ENCODE data around the gene PUS1. TPM values are rescaled to one million over a fixed set of nuclear protein-coding genes. Genes with fewer than 3 reads are reported as not detected.
"Not testable (repeated sequence)": the region's sequence is repeated elsewhere in the genome, so short reads cannot be mapped to it uniquely, and the experiment has no call there.

The PUS1 gene
- total RNA-seq (10 to 100 TPM; 23.4 to 54.9 (median 49.2) TPM), polyA plus RNA-seq (10 to 100 TPM; 15.0 to 37.1 TPM), total RNA-seq (24.9 reads per million, percentile 55 among the genes with 10 or more reads in this experiment)

GRCh38 chr12:131928711-131929580 lies at the start of gene PUS1:
TSS of gene PUS1 (plus strand) at chr12:131929276. CDS start at chr12:131929723, 447 bp downstream.
- Mint-ChIP-seq H3K9me3 (no peaks in the 10 kb centered on the region), H3K27ac (peak within 1 kb of the TSS; percentile 79 to 97 (median 88)), H3K4me1 (peaks cover 13 to 28% (median 25%) of the 10 kb centered on the region in 7 donors), H3K4me3 (peak within 1 kb of the TSS; percentile 87 to 100 (median 92)), H3K36me3 (peaks cover 6 to 19% (median 15%) of the 10 kb centered on the region in 5 donors), H3K27me3 (no peaks in the 10 kb centered on the region)
- ATAC-seq (peak; percentile 95), DNase-seq (peak; percentile 84 to 95 (median 93))
- ChIA-PET POLR2A (interaction anchor here (0.8 to 1.9 kb wide), 5 partner anchors 8 to 32 kb away, joined by 3 to 9 read pairs (median 7); partner anchors contain the start of gene EP400), CTCF (interaction anchor here (0.6 to 1.1 kb wide), 2 partner anchors 93 to 257 kb away, joined by 4 to 6 read pairs; no protein-coding TSS in a partner anchor)
- peak within 1 kb of the TSS; percentile 75 for H3K4me3 ChIP-seq (ENCODE audit: low read length)
- H3K36me3 ChIP-seq (ENCODE audit: control insufficient read depth in 2 of 3, insufficient read depth in 3 of 3, low read length in 3 of 3), result peaks cover 6 to 32% (median 9%) of the 10 kb centered on the region in 3 experiments
- H3K4me1 ChIP-seq (ENCODE audit: control insufficient read depth in 2 of 2, insufficient read depth in 2 of 2, low read length in 2 of 2), result no peaks in the 10 kb centered on the region
- intact Hi-C loops (cut with micrococcal nuclease), result loop anchor here (1.0 to 5.0 kb wide), 6 partner anchors 20 to 1058 kb away; partner anchors contain the start of genes EP400 (in 2 of the 2) and ULK1 (in 1 of the 2)
- H3K9me3 ChIP-seq (ENCODE audit: control insufficient read depth in 2 of 3, low read length in 3 of 3), result no peaks in the 10 kb centered on the region
- H3K27me3 ChIP-seq (ENCODE audit: control insufficient read depth in 2 of 2, insufficient read depth in 2 of 2, low read length in 2 of 2), result no peaks in the 10 kb centered on the region
- H3K27ac ChIP-seq (ENCODE audit: low read depth, low read length), result peak within 1 kb of the TSS; percentile 89

- Mint-ChIP-seq H3K4me3 (no peak overlapping the region), H3K4me1 (peaks cover 0 to 15% (median 0%) of the 10 kb centered on the region in 7 donors), H3K9me3 (peaks cover 0 to 9% (median 6%) of the 10 kb centered on the region in 11 donors), H3K36me3 (peaks cover 0 to 4% (median 0%) of the 10 kb centered on the region in 5 donors), H3K27me3 (peaks cover 0 to 4% (median 0%) of the 10 kb centered on the region in 5 donors), H3K27ac (no peak overlapping the region)
- peaks cover 0 to 7% (median 0%) of the 10 kb centered on the region in 3 experiments for H3K9me3 ChIP-seq (ENCODE audit: control insufficient read depth in 2 of 3, low read length in 3 of 3)
- no peaks in the 10 kb centered on the region for H3K27me3 ChIP-seq (ENCODE audit: control insufficient read depth in 2 of 2, insufficient read depth in 2 of 2, low read length in 2 of 2)
- DNase-seq (no peak), ATAC-seq (peak; percentile 61)
- no peaks in the 10 kb centered on the region for H3K36me3 ChIP-seq (ENCODE audit: control insufficient read depth in 2 of 3, insufficient read depth in 3 of 3, low read length in 3 of 3)
- no peak overlapping the region for H3K4me3 ChIP-seq (ENCODE audit: low read length)
- POLR2A ChIA-PET, result no interaction called here
- no peaks in the 10 kb centered on the region for H3K4me1 ChIP-seq (ENCODE audit: control insufficient read depth in 2 of 2, insufficient read depth in 2 of 2, low read length in 2 of 2)
- H3K27ac ChIP-seq (ENCODE audit: low read depth, low read length), result no peak overlapping the region
- CTCF ChIA-PET, result no interaction called here
- intact Hi-C loops (cut with micrococcal nuclease), result no loop called here
Measured at GRCh38 chr12:131882804-131883520, 46.1 kb upstream of the PUS1 start.

GRCh38 chr12:131883521-131883900 lies 45.6 kb upstream of the PUS1 start:
- H3K27ac ChIP-seq (ENCODE audit: low read depth, low read length), result no peak overlapping the region
- H3K36me3 ChIP-seq (ENCODE audit: control insufficient read depth in 2 of 3, insufficient read depth in 3 of 3, low read length in 3 of 3), result no peaks in the 10 kb centered on the region
- ATAC-seq (no peak), DNase-seq (no peak)
- Mint-ChIP-seq H3K27ac (no peak overlapping the region), H3K4me3 (no peak overlapping the region), H3K27me3 (peaks cover 0 to 4% (median 0%) of the 10 kb centered on the region in 5 donors), H3K36me3 (peaks cover 0 to 4% (median 0%) of the 10 kb centered on the region in 5 donors), H3K9me3 (peaks cover 0 to 9% (median 6%) of the 10 kb centered on the region in 11 donors), H3K4me1 (peaks cover 0 to 15% (median 0%) of the 10 kb centered on the region in 7 donors)
- no peaks in the 10 kb centered on the region for H3K27me3 ChIP-seq (ENCODE audit: control insufficient read depth in 2 of 2, insufficient read depth in 2 of 2, low read length in 2 of 2)
- H3K4me3 ChIP-seq (ENCODE audit: low read length), result no peak overlapping the region
- ChIA-PET POLR2A (no interaction called here), CTCF (no interaction called here)
- intact Hi-C loops (cut with micrococcal nuclease), result no loop called here
- H3K9me3 ChIP-seq (ENCODE audit: control insufficient read depth in 2 of 3, low read length in 3 of 3), result peaks cover 0 to 7% (median 0%) of the 10 kb centered on the region in 3 experiments
- no peaks in the 10 kb centered on the region for H3K4me1 ChIP-seq (ENCODE audit: control insufficient read depth in 2 of 2, insufficient read depth in 2 of 2, low read length in 2 of 2)

GRCh38 chr12:131885076-131885475 lies 44.0 kb upstream of the PUS1 start:
- H3K36me3 ChIP-seq (ENCODE audit: control insufficient read depth in 2 of 3, insufficient read depth in 3 of 3, low read length in 3 of 3); H3K27me3 ChIP-seq (ENCODE audit: control insufficient read depth in 2 of 2, insufficient read depth in 2 of 2, low read length in 2 of 2); H3K4me1 Mint-ChIP-seq; H3K27ac ChIP-seq (ENCODE audit: low read depth, low read length); CTCF ChIA-PET; intact Hi-C loops (cut with micrococcal nuclease); H3K9me3 Mint-ChIP-seq; H3K36me3 Mint-ChIP-seq; ATAC-seq; H3K27ac Mint-ChIP-seq; H3K9me3 ChIP-seq (ENCODE audit: control insufficient read depth in 2 of 3, low read length in 3 of 3); POLR2A ChIA-PET; DNase-seq; H3K4me1 ChIP-seq (ENCODE audit: control insufficient read depth in 2 of 2, insufficient read depth in 2 of 2, low read length in 2 of 2); H3K4me3 ChIP-seq (ENCODE audit: low read length); H3K27me3 Mint-ChIP-seq; H3K4me3 Mint-ChIP-seq: not testable (repeated sequence)

GRCh38 chr12:131885543-131886057 lies 43.5 kb upstream of the PUS1 start:
- intact Hi-C loops (cut with micrococcal nuclease), result no loop called here
- H3K4me3 ChIP-seq (ENCODE audit: low read length), result no peak overlapping the region
- H3K27me3 Mint-ChIP-seq, result peaks cover 0 to 4% (median 0%) of the 10 kb centered on the region in 5 donors
- no peaks in the 10 kb centered on the region for H3K36me3 ChIP-seq (ENCODE audit: control insufficient read depth in 2 of 3, insufficient read depth in 3 of 3, low read length in 3 of 3)
- H3K27ac Mint-ChIP-seq, result no peak overlapping the region
- H3K4me1 Mint-ChIP-seq, result peaks cover 0 to 6% (median 0%) of the 10 kb centered on the region in 7 donors
- no peaks in the 10 kb centered on the region for H3K27me3 ChIP-seq (ENCODE audit: control insufficient read depth in 2 of 2, insufficient read depth in 2 of 2, low read length in 2 of 2)
- ATAC-seq (no peak), DNase-seq (no peak)
- no peak overlapping the region for H3K4me3 Mint-ChIP-seq
- POLR2A ChIA-PET, result no interaction called here
- peaks cover 0 to 4% (median 0%) of the 10 kb centered on the region in 5 donors for H3K36me3 Mint-ChIP-seq
- CTCF ChIA-PET, result no interaction called here
- no peak overlapping the region for H3K27ac ChIP-seq (ENCODE audit: low read depth, low read length)
- peaks cover 0 to 7% (median 0%) of the 10 kb centered on the region in 3 experiments for H3K9me3 ChIP-seq (ENCODE audit: control insufficient read depth in 2 of 3, low read length in 3 of 3)
- peaks cover 0 to 9% (median 6%) of the 10 kb centered on the region in 11 donors for H3K9me3 Mint-ChIP-seq
- no peaks in the 10 kb centered on the region for H3K4me1 ChIP-seq (ENCODE audit: control insufficient read depth in 2 of 2, insufficient read depth in 2 of 2, low read length in 2 of 2)

- H3K4me3 Mint-ChIP-seq; H3K4me3 ChIP-seq (ENCODE audit: low read length); H3K27ac ChIP-seq (ENCODE audit: low read depth, low read length); H3K27me3 ChIP-seq (ENCODE audit: control insufficient read depth in 2 of 2, insufficient read depth in 2 of 2, low read length in 2 of 2); H3K36me3 ChIP-seq (ENCODE audit: control insufficient read depth in 2 of 3, insufficient read depth in 3 of 3, low read length in 3 of 3); POLR2A ChIA-PET; H3K9me3 ChIP-seq (ENCODE audit: control insufficient read depth in 2 of 3, low read length in 3 of 3); H3K4me1 ChIP-seq (ENCODE audit: control insufficient read depth in 2 of 2, insufficient read depth in 2 of 2, low read length in 2 of 2); H3K9me3 Mint-ChIP-seq; DNase-seq; H3K27me3 Mint-ChIP-seq; CTCF ChIA-PET; H3K27ac Mint-ChIP-seq; H3K36me3 Mint-ChIP-seq; ATAC-seq: not testable (repeated sequence)
- peaks cover under 1 to 14% (median 10%) of the 10 kb centered on the region in 7 donors for H3K4me1 Mint-ChIP-seq
- intact Hi-C loops (cut with micrococcal nuclease), result loop anchor here (10.0 kb wide), 4 partner anchors 177 to 1017 kb away; partner anchors contain the start of genes RAN (in 2 of the 2) and SFSWAP (in 1 of the 2)
Measured at GRCh38 chr12:131891722-131892121, 37.4 kb upstream of the PUS1 start.
